ENCODE results near the gene LPCAT1. TPM values are rescaled to one million over a fixed set of nuclear protein-coding genes. Genes with fewer than 3 reads are reported as not detected.
"Not testable (repeated sequence)": the region's sequence is repeated elsewhere in the genome, so short reads cannot be mapped to it uniquely, and the experiment has no call there.

Gene LPCAT1
- total RNA-seq, 1 experiment from 2014 or later = 71.5 TPM

DNA sequence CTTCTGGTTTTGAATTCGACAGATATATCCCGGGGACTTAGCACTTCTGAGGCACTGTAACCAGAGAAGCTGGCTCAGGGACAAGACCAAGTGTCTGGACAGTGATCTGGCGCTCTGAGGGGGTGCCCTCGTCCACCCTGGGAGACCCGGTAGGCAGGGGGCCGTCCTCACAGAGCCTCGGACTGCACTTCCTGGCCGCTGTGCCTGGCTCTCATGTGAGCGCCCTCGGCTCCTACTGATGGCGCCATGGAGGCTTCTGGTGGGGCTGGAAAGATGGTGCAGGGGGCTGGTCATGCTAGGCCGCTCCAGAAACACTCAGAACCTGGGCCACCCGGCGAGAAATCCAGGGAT, 59.7 kb downstream of the LPCAT1 start:
- in situ Hi-C loops (cut with HindIII; ENCODE audit: low sequenced_read_pairs) = no loop called here
- DNase-seq (ENCODE audit: low spot score) = no peak

- DNase-seq (ENCODE audit: low spot score) = no peak
- in situ Hi-C loops (cut with HindIII; ENCODE audit: low sequenced_read_pairs) = no loop called here
Observed at GRCh38 chr5:1463326-1464095, 60.2 kb downstream of the LPCAT1 start.

- in situ Hi-C loops (cut with HindIII; ENCODE audit: low sequenced_read_pairs) = no loop called here
- DNase-seq (ENCODE audit: low spot score) = peak; percentile 51
Observed at GRCh38 chr5:1462358-1462757, 61.4 kb downstream of the LPCAT1 start.

GRCh38 chr5:1461396-1461795, 62.4 kb downstream of the LPCAT1 start:
- DNase-seq (ENCODE audit: low spot score) = no peak
- in situ Hi-C loops (cut with HindIII; ENCODE audit: low sequenced_read_pairs) = no loop called here

GRCh38 chr5:1460054-1460682, 63.6 kb downstream of the LPCAT1 start:
- DNase-seq (ENCODE audit: low spot score) = no peak

GRCh38 chr5:1459435-1459834, 64.3 kb downstream of the LPCAT1 start:
- DNase-seq (ENCODE audit: low spot score); in situ Hi-C loops (cut with HindIII; ENCODE audit: low sequenced_read_pairs): not testable (repeated sequence)

More at GRCh38 chr5:1460054-1460682, 63.6 kb downstream of the LPCAT1 start:
- in situ Hi-C loops (cut with HindIII; ENCODE audit: low sequenced_read_pairs) = no loop called here

DNA sequence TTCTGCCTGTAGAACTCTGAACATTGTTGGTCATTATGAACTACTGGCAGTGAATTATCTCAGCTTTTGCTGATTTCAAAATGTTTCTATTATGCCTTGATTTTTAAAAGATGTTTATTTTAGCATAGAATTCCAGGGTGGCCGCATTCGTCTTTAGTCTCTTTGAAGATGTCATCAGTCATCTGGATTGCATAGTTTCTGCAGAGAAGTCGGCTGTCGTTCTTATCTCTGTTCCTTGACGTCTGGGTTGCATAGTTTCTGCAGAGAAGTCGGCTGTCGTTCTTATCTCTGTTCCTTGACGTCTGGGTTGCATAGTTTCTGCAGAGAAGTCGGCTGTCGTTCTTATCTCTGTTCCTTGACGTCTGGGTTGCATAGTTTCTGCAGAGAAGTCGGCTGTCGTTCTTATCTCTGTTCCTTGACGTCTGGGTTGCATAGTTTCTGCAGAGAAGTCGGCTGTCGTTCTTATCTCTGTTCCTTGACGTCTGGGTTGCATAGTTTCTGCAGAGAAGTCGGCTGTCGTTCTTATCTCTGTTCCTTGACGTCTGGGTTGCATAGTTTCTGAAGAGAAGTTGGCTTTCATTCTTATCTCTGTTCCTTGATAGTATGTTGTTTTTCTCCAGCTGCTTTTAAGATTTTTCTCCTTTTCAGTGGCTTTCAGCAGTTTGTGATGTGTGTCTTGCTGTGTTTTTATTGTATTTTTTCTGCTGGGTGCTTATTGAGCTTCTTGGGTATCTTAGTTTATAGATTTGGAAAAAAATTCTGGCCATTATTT, 67.5 kb downstream of the LPCAT1 start:
- in situ Hi-C loops (cut with HindIII; ENCODE audit: low sequenced_read_pairs); DNase-seq (ENCODE audit: low spot score): not testable (repeated sequence)

GRCh38 chr5:1453613-1454012, 70.1 kb downstream of the LPCAT1 start:
- no peak for DNase-seq (ENCODE audit: low spot score)
- in situ Hi-C loops (cut with HindIII; ENCODE audit: low sequenced_read_pairs) = no loop called here

DNA sequence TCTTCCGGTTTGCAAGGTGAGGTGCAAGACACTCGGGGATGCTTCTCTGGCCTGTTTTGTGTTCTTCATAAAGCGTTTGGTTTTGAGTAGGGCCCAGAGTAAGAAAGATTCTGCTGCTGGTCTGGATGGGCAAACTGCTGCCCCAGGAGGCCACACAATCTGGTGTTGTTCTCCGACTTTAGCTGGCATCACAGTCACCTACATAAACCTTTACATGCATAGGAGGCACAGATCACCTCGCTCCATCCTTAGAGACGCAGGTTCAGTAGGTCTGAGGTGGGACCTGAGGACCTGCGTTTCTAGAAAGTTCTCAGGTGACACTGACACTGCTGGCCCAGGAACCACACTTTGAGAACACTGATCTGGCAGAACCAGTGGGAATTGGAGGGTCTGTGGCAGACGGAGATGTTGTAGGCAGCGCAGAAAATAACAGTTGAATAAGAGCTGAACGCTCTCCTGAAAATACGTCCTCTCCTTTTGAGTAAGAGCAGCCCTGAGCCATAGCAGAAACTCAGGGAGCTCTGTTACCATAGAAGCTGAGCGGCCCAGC, 74.6 kb downstream of the LPCAT1 start:
- no peak for DNase-seq (ENCODE audit: low spot score)

GRCh38 chr5:1448511-1449011, 75.2 kb downstream of the LPCAT1 start:
- in situ Hi-C loops (cut with HindIII; ENCODE audit: low sequenced_read_pairs) = no loop called here
- DNase-seq (ENCODE audit: low spot score) = no peak

More for the DNA sequence above, 74.6 kb downstream of the LPCAT1 start:
- in situ Hi-C loops (cut with HindIII; ENCODE audit: low sequenced_read_pairs) = no loop called here

- in situ Hi-C loops (cut with HindIII; ENCODE audit: low sequenced_read_pairs) = no loop called here
- no peak for DNase-seq (ENCODE audit: low spot score)
Observed at GRCh38 chr5:1447671-1448361, 75.9 kb downstream of the LPCAT1 start.

- no peak for DNase-seq (ENCODE audit: low spot score)
- in situ Hi-C loops (cut with HindIII; ENCODE audit: low sequenced_read_pairs) = no loop called here
Observed at GRCh38 chr5:1446602-1447343, 77.0 kb downstream of the LPCAT1 start.

DNA sequence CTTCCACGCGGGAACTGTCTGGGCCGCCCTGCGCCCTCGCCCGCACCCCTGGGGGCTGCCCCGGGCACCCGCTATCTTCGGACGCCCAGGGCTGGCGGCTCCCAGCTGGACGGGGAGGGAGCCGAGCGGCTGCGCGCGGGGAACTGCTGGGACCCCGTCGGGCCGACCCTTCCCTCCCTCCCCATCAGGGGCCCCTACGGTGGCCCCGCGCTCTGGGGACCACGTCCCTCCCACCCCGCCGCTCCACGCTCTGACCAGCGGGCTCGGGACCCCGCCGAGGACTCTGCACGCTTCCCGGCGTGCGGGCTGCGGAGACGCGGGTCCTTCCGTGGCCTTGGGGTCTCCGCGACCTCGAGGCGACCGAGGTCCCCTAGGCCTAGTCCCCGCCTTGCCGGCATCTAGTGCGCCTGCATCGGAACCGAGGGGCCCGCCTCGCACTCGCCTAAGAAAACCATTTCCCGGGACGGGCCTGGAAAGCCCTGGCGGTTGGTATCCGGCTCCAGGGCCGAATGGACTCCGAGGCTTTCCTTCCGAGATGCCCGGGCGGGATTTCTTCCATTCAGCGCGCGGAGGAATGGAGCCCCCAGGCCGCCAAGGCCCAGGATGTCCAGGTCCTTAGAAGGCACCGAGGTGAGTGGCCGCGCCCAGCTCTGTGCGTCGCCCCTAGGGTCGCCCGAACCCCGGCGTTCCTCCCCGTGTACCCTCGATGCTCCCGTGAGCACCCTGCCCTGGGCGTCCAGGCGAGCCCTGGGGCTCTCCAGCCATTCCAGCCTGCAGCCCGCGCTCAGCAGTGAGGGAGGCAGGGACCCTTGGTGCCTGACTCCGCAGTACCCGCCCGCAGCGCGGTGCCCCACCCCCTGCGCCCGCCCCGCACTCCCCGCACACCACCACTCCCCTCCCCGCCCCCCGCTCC, 77.8 kb downstream of the LPCAT1 start:
- in situ Hi-C loops (cut with HindIII; ENCODE audit: low sequenced_read_pairs) = no loop called here

DNA sequence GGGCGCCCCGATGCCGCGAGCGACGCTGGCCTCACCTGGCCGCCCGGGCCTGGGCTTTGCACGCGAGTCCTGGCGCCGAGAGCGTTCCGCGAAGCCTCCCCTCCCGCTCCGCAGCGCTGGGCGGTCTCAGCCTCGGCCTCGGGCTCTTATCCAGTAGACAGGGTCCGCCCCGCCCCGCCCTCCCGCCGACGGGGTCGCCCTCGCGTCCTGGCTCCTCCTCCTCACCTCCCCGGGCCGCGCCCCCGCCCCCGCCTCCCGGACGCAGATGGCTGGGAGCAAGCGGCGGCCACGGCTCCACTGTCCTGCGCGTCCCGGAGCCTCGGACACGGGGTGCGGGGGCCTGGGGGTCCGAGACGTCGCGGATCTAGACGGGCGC, 78.5 kb downstream of the LPCAT1 start, which contains the start of gene SLC6A3:
SLC6A3 (minus strand) TSS at position 128 of the 376 bp plus-strand sequence. CDS start 2,243 bp downstream, outside the sequence.
- in situ Hi-C loops (cut with HindIII; ENCODE audit: low sequenced_read_pairs) = no loop called here
- no peak for DNase-seq (ENCODE audit: low spot score)

More for the DNA sequence above, 77.8 kb downstream of the LPCAT1 start:
- DNase-seq (ENCODE audit: low spot score) = no peak

- in situ Hi-C loops (cut with HindIII; ENCODE audit: low sequenced_read_pairs) = no loop called here
- DNase-seq (ENCODE audit: low spot score) = no peak
Observed at GRCh38 chr5:1444361-1445189, 79.2 kb downstream of the LPCAT1 start.

DNA sequence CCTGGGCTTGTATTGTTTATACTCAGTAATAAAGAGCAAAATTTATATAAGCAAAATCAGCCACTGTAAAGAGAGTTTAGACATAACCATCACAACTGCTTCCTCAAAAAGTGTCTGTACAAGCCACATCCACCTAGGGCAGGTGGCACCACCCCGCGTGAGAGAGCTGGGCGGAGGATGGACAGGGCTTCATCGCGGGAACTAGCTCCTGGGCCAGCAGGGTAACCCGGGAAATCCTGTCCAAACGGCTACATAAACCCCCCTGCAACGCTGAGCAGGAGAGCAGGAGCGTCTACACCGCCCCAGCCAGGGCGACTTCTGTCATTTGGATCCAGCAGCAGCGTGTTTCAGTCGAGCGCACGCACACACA, 79.8 kb downstream of the LPCAT1 start:
- DNase-seq (ENCODE audit: low spot score) = no peak
- in situ Hi-C loops (cut with HindIII; ENCODE audit: low sequenced_read_pairs) = no loop called here

DNA sequence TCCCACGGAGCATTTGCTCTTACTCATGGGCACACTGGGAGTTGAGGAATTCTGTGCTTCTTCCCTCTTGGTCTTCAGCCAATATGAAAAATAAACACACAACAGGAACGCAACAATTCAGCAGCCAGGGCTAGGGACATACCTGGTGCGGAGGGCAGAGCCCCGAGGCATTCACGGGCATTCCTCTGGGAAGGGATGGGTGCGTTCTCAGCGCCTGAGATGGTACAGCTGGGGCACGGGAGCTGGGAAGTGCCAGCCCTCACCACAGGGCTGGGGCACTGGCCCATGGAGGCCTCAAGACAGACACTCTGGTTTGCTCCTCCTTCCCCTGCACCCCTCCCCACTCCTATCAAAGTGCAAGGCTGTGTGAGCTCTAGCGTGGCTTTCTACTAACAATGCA, 80.6 kb downstream of the LPCAT1 start:
- in situ Hi-C loops (cut with HindIII; ENCODE audit: low sequenced_read_pairs) = no loop called here
- no peak for DNase-seq (ENCODE audit: low spot score)
